ENCODE measurements around the gene CAPN12.

DNA sequence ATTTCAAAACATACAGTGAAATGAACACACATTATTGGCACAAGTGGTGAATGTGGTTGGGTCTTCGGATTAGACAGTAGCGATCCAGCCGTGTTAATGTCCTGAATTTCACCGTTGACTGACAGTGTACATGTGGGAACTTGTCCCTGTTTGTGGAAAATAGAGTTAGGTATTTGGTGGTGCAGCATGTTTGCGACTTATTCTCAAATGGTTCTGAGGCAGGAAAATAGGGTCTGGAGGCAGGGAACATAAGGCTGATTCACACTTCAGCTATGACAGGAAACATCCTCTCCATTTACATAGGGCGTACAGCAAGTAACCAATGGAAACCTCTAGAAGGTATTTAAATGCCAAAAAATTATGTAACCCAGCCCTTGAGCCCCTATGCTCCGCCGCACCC is 48.9 kb upstream of the CAPN12 start:
- no peak for TF ChIP-seq CTCF (conservative IDR thresholded peaks at IDR 0.05)
- no peak for TF ChIP-seq EZH2 (IDR thresholded peaks at IDR 0.05; ENCODE audit: low read depth)

All from PC-9 (cell line).